CD4-positive, alpha-beta T cell treated with Interferon gamma for 1 hour (primary cell): ENCODE data around the gene GPRC5A.

ENCODE experiments used
- DNase-seq: peaks from one replicate; pipeline ENCODE4 v3.0.0-alpha.2; 2020

The GPRC5A gene

GRCh38 chr12:12887471-12887870 lies 3.9 kb upstream of the GPRC5A start:
- DNase-seq: no peak

GRCh38 chr12:12889701-12890100 lies 1.7 kb upstream of the GPRC5A start:
- DNase-seq: no peak

- DNase-seq: no peak
These were observed 751 bp upstream of the GPRC5A start for GRCh38 chr12:12890543-12891079.

- no peak for DNase-seq
These were observed 556 bp downstream of the GPRC5A start for GRCh38 chr12:12891881-12892355.

GRCh38 chr12:12892681-12893141 lies 1.3 kb downstream of the GPRC5A start:
- no peak for DNase-seq

- no peak for DNase-seq
These were observed 2.1 kb downstream of the GPRC5A start for GRCh38 chr12:12893438-12893837.

- DNase-seq: no peak
These were observed 4.9 kb downstream of the GPRC5A start for GRCh38 chr12:12896260-12896659.

- no peak for DNase-seq
These were observed 5.9 kb downstream of the GPRC5A start for GRCh38 chr12:12897302-12897701.

- DNase-seq: no peak
These were observed 6.9 kb downstream of the GPRC5A start for GRCh38 chr12:12898136-12898717.

- DNase-seq: no peak
These were observed 7.6 kb downstream of the GPRC5A start for GRCh38 chr12:12898911-12899511.

GRCh38 chr12:12899530-12900380 lies 8.4 kb downstream of the GPRC5A start:
- no peak for DNase-seq

- DNase-seq: no peak
These were observed 9.4 kb downstream of the GPRC5A start for GRCh38 chr12:12900786-12901157.

GRCh38 chr12:12901158-12901791 lies 9.9 kb downstream of the GPRC5A start:
- no peak for DNase-seq

- DNase-seq: no peak
These were observed 10.7 kb downstream of the GPRC5A start for GRCh38 chr12:12902036-12902435.

GRCh38 chr12:12903642-12904609 lies 12.6 kb downstream of the GPRC5A start:
- no peak for DNase-seq

GRCh38 chr12:12907552-12907951 lies 16.2 kb downstream of the GPRC5A start:
- DNase-seq: no peak

GRCh38 chr12:12908252-12908651 lies 16.9 kb downstream of the GPRC5A start:
- DNase-seq: no peak

- no peak for DNase-seq
These were observed 17.3 kb downstream of the GPRC5A start for GRCh38 chr12:12908711-12909110.

- DNase-seq: no peak
These were observed 18.0 kb downstream of the GPRC5A start for GRCh38 chr12:12909228-12909994.

- DNase-seq: no peak
These were observed 18.6 kb downstream of the GPRC5A start for GRCh38 chr12:12909995-12910420.

- DNase-seq: no peak
These were observed 21.3 kb downstream of the GPRC5A start for GRCh38 chr12:12912711-12913110.
